ENCODE results near the gene CAPN3.

DNA sequence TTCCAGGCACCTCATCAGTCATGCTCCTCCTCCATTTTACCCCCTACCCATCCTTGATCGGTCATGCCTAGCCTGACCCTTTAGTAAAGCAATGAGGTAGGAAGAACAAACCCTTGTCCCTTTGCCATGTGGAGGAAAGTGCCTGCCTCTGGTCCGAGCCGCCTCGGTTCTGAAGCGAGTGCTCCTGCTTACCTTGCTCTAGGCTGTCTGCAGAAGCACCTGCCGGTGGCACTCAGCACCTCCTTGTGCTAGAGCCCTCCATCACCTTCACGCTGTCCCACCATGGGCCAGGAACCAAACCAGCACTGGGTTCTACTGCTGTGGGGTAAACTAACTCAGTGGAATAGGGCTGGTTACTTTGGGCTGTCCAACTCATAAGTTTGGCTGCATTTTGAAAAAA lies 52.6 kb downstream of the CAPN3 start:
- no peak for TF ChIP-seq CTCF (IDR thresholded peaks at IDR 0.05; ENCODE audit: insufficient read depth, low read length)
- no peak for TF ChIP-seq POLR2AphosphoS5 (IDR thresholded peaks at IDR 0.05; ENCODE audit: low read depth)
- TF ChIP-seq GABPA (IDR thresholded peaks at IDR 0.05; ENCODE audit: low read depth): no peak

Data from HL-60 (cell line).